GM23248 (cell line): ENCODE measurements around the gene MTA2. TPM values are rescaled to one million over a fixed set of nuclear protein-coding genes. Genes with fewer than 3 reads are reported as not detected.
A peak's percentile ranks its signal among the peaks of the same experiment; 100 is the strongest.

ENCODE experiments used
- DNase-seq: peaks from one replicate; pipeline ENCODE4 v3.0.0-alpha.2; 2015
- H2AFZ ChIP-seq: fragments of 200-600 bp; sonication (generic); 2 replicates; pipeline ENCODE4 v1.6.1; 2016; ENCODE audit warnings: antibody characterized with exemption
- H3F3A ChIP-seq: fragments of 200-600 bp; sonication (generic); 2 replicates; pipeline ENCODE4 v1.6.1; 2016; ENCODE audit warnings: mild to moderate bottlenecking, antibody characterized with exemption, mixed run types; ENCODE audit not compliant: insufficient read depth
- H3K27ac ChIP-seq: fragments of 200-600 bp; sonication (generic); 2 replicates; pipeline ENCODE4 v1.5.1; 2016; ENCODE audit warnings: mild to moderate bottlenecking
- H3K27me3 ChIP-seq: fragments of 200-600 bp; sonication (generic); replicated peaks from 2 replicates; pipeline ENCODE4 v1.6.1; 2016; ENCODE audit warnings: mild to moderate bottlenecking; ENCODE audit not compliant: insufficient read depth
- H3K36me3 ChIP-seq: fragments of 200-600 bp; sonication (generic); 2 replicates; pipeline ENCODE4 v1.6.1; 2016; ENCODE audit warnings: low read depth, mild to moderate bottlenecking
- H3K4me1 ChIP-seq: fragments of 200-600 bp; sonication (generic); 2 replicates; pipeline ENCODE4 v1.6.1; 2016; ENCODE audit warnings: mild to moderate bottlenecking; ENCODE audit not compliant: insufficient read depth
- H3K4me2 ChIP-seq: fragments of 200-600 bp; sonication (generic); one replicate; pipeline ENCODE4 v1.6.1; 2016; ENCODE audit warnings: mild to moderate bottlenecking; ENCODE audit not compliant: unreplicated experiment
- H3K4me3 ChIP-seq: fragments of 200-600 bp; sonication (generic); 2 replicates; pipeline ENCODE4 v1.5.1; 2016; ENCODE audit warnings: mild to moderate bottlenecking
- H3K79me2 ChIP-seq: fragments of 200-600 bp; sonication (generic); 2 replicates; pipeline ENCODE4 v1.6.1; 2016; ENCODE audit warnings: mild to moderate bottlenecking; ENCODE audit not compliant: insufficient read depth
- H3K9ac ChIP-seq: fragments of 200-600 bp; sonication (generic); 2 replicates; pipeline ENCODE4 v1.6.1; 2016; ENCODE audit warnings: mild to moderate bottlenecking
- H3K9me2 ChIP-seq: fragments of 200-600 bp; sonication (generic); 2 replicates; pipeline ENCODE4 v1.6.1; 2016; ENCODE audit warnings: mixed run types, mild to moderate bottlenecking, moderate library complexity; ENCODE audit not compliant: insufficient read depth
- H3K9me3 ChIP-seq: fragments of 200-600 bp; sonication (generic); one replicate; pipeline ENCODE4 v1.6.1; 2017; ENCODE audit warnings: low read depth
- H4K20me1 ChIP-seq: fragments of 200-600 bp; sonication (generic); 2 replicates; pipeline ENCODE4 v1.6.0; 2016; ENCODE audit not compliant: insufficient read depth
- EZH2 ChIP-seq: fragments of 200-600 bp; sonication (generic); IDR thresholded peaks from 2 replicates; pipeline ENCODE4 v1.6.1; 2018; ENCODE audit warnings: antibody characterized with exemption, mild to moderate bottlenecking; ENCODE audit not compliant: insufficient read depth, poor library complexity, severe bottlenecking
- EZH2phosphoT487 ChIP-seq: fragments of 200-600 bp; sonication (generic); IDR thresholded peaks from 2 replicates; pipeline ENCODE4 v1.6.1; 2018; ENCODE audit warnings: antibody characterized with exemption, moderate library complexity, mild to moderate bottlenecking, low read depth; ENCODE audit not compliant: insufficient read depth
- WGBS, 2 experiments: methylation state at CpG; one replicate each; pipeline ENCODE4 v1.1.6; 2015 to 2017; ENCODE audit warnings: low lambda C conversion rate in 2 of 2, low coverage in 1 of 2; ENCODE audit errors: missing lambda C conversion rate in 2 of 2; 5-methylcytosine and 5-hydroxymethylcytosine counted together
- in situ Hi-C: fragments of 300-500 bp; cut with MboI; formaldehyde crosslinking; loops from 2 replicates; pipeline ENCODE4 v1.15.0; 2020
- polyA plus RNA-seq: library from polyadenylated mRNA; unstranded; fragments of >200 nt; fragmentation: Nextera tagmentation; extraction: Ambion mirVana; gene quantifications from 2 replicates; pipeline ENCODE4 v1.2.1, GENCODE V29; 2016
- total RNA-seq: library from RNA; depleted of rRNA; stranded (reverse); fragments of >200 nt; shearing (Covaris generic); gene quantifications from 2 replicates; pipeline ENCODE4 v1.2.3, GENCODE V29; 2014

Gene MTA2
- total and polyA plus RNA-seq, 2 experiments from 2014 or later = 28.9 to 98.8 TPM

- Histone ChIP-seq H3K4me1 (peaks cover 59% of the 10 kb centered on the region), H3K4me3 (peak overlapping the region; percentile 35), H3K9me2 (no peaks in the 10 kb centered on the region), H4K20me1 (no peaks in the 10 kb centered on the region), H3K27ac (peak overlapping the region; percentile 90), H2AFZ (no peak overlapping the region), H3K9ac (peak overlapping the region; percentile 69), H3K4me2 (peak overlapping the region; percentile 82), H3K79me2 (peaks cover 45% of the 10 kb centered on the region), H3K9me3 (no peaks in the 10 kb centered on the region), H3K27me3 (no peaks in the 10 kb centered on the region), H3K36me3 (peaks cover 18% of the 10 kb centered on the region), H3F3A (peaks cover 74% of the 10 kb centered on the region)
- peak; percentile 36 for DNase-seq
- in situ Hi-C loops = loop anchor here (10.0 kb wide), 1 partner anchor 162 kb away; no protein-coding TSS in a partner anchor
- 18 to 26% methylated on average over 3 of the region's 3 CpGs for WGBS, 2 experiments
- TF ChIP-seq EZH2phosphoT487 = no peak
- TF ChIP-seq EZH2 = no peak
Measured at GRCh38 chr11:62556875-62557631, 44.6 kb downstream of the MTA2 start.

- Histone ChIP-seq H3F3A (peaks cover 74% of the 10 kb centered on the region), H3K36me3 (peaks cover 15% of the 10 kb centered on the region), H4K20me1 (no peaks in the 10 kb centered on the region), H3K4me1 (peaks cover 61% of the 10 kb centered on the region), H3K9ac (peak overlapping the region; percentile 69), H3K79me2 (peaks cover 52% of the 10 kb centered on the region), H3K4me2 (peak overlapping the region; percentile 82), H3K27me3 (no peaks in the 10 kb centered on the region), H3K4me3 (peak overlapping the region; percentile 35), H3K9me2 (no peaks in the 10 kb centered on the region), H3K27ac (peak overlapping the region; percentile 90), H2AFZ (no peak overlapping the region), H3K9me3 (no peaks in the 10 kb centered on the region)
- 1 to 2% methylated on average over 14 of the region's 14 CpGs for WGBS, 2 experiments
- TF ChIP-seq EZH2 = no peak
- TF ChIP-seq EZH2phosphoT487 = no peak
- in situ Hi-C loops = loop anchor here (10.0 kb wide), 1 partner anchor 161 kb away; no protein-coding TSS in a partner anchor
- peak; percentile 99 for DNase-seq
Measured at GRCh38 chr11:62556108-62556874, 45.4 kb downstream of the MTA2 start.

GRCh38 chr11:62555464-62556107, 46.1 kb downstream of the MTA2 start:
- DNase-seq = peak; percentile 49
- 11% methylated on average over 3 to 4 of the region's 4 CpGs for WGBS, 2 experiments
- Histone ChIP-seq H3K9ac (peak overlapping the region; percentile 69), H3K9me2 (no peaks in the 10 kb centered on the region), H3K4me3 (peak overlapping the region; percentile 35), H3K4me2 (peak overlapping the region; percentile 82), H3K9me3 (no peaks in the 10 kb centered on the region), H3K36me3 (peaks cover 15% of the 10 kb centered on the region), H4K20me1 (no peaks in the 10 kb centered on the region), H3K79me2 (peaks cover 59% of the 10 kb centered on the region), H3F3A (peaks cover 69% of the 10 kb centered on the region), H3K27ac (peak overlapping the region; percentile 90), H2AFZ (no peak overlapping the region), H3K27me3 (no peaks in the 10 kb centered on the region), H3K4me1 (peaks cover 55% of the 10 kb centered on the region)
- in situ Hi-C loops = loop anchor here (10.0 kb wide), 1 partner anchor 161 kb away; no protein-coding TSS in a partner anchor
- TF ChIP-seq EZH2 = no peak
- no peak for TF ChIP-seq EZH2phosphoT487
